GM18861 (cell line): ENCODE results near the gene PARS2.

Experiments used
- ATAC-seq: cut with Tn5 transposase; IDR thresholded peaks from one replicate; pipeline ENCODE4 v1.9.1; 2021; ENCODE audit not compliant: unreplicated experiment

The PARS2 gene

DNA sequence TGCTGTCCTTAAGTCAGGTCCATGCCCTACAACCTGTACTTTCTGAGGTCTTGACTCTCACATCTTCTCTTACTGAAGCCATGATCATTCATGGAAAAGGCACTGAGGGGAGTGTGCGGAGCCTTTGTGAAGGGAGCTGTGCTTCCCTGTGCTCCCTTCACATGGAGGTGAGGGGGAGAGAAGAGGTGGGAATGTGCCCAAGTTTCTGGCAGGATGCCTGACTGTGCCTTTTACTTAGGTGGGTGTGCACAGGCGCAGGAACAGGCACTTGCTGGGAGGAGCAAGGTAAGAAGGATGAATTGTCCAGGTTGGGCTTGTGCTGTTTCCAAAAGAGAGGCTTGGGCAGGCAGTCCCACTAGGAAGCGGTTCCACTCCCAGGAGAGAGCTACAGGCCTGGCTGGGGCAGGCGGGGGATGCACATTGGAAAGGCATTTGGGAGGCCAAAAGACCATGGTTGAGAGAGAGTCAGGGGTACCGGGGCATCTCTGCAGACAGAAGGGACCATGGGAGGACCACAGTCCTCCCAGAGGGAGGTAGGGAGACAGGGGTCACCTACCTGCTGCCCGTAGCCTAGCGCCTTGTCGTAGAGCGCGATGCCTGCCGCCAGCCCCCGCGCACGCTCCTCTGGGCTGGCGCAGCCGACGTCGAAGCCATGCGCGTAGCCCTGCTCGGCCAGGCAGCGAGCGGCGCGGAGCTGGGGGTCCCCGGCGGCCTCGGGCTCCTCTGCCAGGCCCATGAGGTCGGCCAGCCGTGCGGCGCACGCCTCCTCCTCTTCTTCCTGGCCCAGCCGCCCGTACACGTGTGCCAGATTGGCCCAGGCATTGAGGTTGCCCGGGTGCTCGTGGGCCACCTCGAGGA is 35.9 kb upstream of the PARS2 start:
- no peak for ATAC-seq

DNA sequence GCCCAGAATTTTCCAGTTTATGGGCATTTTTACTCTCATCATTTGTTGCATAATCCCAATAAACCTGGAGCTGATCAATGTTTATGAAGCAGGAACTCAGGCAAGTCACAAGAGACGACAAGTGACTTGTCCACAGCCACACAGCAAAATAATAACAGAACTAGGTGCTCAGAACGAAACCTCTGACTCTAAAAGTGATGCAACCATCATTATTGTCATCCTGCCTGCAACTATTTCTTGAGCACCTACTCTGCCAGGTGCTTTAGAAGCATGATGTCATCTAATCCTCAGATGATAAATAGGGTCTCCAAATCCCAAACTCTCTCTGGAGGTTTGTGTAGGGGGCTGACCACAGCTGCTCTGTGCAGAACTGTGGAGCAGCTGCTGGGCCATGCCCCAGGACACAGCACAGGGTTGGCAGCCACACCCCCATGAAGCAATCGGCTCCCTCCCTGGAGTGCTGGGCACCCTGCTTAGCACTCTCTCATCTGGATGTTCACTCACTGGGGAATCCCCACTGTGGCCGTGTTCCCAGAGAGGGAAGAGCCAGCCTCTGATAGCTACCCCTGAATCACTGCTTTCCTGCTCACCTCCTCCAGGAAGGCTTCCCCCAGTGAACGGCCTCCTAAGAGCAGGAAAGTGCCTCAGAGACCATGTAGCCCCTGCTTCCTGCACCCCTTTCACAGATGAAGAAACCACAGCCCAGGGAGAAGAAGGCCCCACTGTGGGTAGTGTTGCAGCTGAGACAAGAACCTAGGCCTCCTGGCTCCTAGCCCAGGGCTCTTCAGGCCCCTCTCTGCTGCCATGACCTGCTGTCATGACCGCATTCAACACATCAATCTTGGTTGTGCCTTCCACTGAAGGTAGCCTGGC is 34.7 kb upstream of the PARS2 start:
- ATAC-seq = no peak

DNA sequence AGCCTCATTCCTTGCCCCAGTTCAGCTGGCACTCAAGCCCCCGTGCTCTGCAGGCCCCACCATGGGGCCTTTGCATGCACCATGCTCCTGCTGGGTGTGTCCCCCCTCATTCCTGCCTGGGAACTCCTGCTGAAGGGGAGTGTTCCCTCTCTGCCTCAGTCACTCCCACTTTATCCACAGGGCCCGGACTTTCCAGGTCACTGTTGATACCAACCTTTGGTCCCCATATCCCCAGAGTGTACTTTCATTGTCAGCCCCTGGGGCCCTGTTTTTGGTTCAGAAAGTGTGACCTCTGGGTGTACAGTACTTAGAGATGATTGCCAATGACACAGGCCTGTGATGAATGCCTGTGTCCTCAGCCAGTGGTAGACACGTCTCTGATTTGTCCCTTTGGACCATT is 33.9 kb upstream of the PARS2 start:
- ATAC-seq = no peak

DNA sequence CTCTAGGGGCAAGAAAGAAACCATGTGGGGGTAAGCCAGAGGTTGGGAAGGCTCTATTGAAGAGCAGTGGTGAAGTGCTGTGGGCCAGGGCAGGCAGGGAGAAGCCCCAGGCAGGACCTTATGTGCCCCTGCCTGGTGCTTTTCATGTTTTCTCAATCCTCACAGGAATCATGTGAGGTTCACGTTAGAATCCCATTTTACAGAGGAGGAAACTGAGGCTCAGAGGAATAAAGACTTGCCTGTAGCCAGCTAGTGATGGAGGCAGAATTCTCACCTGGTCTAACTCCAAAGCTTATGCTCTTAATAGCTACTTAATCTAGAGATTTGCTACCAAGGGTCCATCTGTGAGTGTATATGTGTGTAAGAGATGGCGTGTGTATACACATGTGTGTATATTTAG is 32.6 kb upstream of the PARS2 start:
- ATAC-seq = no peak

DNA sequence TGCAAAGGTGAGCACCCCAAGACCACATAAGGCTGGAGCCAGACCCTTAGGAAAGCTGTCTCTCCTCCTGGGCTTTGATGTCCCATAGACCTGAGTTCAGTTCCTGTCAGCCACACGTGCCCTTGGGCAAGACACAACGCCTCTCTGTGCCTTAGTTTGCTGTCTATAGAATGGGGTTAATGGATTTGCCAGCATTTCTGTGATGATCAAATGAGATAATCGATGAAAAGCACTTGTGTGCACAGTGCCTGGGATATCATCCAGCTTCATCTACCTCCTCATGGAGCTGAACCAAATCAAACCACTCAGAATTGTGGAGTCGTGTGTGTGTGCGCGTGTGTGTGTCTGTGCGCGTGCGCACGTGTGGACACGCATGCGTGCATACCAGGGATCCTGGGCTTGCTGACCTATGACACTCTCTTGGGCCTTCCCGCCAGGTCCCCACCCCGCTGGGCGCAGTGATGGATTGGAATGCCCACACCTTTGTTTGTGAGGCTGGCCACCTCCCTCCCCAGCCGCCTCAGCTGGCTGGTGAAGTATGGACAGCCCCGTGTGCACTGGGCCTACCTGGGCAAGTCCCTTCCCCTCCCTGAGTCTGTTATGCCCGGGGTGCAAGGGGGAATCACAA is 31.6 kb upstream of the PARS2 start:
- no peak for ATAC-seq

DNA sequence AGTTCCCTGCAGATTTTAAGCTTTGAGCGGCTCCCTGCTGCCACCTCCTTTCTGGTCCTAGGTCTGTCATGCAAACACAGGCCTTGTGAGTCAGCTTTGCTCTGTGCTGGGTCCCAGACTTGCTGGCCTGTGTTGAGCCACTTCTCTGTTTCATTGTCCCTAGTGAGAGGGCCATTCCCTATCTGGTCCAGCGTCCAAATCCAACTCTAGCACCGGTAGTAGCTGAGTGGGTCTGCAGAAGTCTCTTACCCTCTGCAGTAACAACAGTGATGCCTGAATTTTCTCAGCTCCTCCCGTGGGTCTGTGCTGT is 31.0 kb upstream of the PARS2 start:
- ATAC-seq = no peak

DNA sequence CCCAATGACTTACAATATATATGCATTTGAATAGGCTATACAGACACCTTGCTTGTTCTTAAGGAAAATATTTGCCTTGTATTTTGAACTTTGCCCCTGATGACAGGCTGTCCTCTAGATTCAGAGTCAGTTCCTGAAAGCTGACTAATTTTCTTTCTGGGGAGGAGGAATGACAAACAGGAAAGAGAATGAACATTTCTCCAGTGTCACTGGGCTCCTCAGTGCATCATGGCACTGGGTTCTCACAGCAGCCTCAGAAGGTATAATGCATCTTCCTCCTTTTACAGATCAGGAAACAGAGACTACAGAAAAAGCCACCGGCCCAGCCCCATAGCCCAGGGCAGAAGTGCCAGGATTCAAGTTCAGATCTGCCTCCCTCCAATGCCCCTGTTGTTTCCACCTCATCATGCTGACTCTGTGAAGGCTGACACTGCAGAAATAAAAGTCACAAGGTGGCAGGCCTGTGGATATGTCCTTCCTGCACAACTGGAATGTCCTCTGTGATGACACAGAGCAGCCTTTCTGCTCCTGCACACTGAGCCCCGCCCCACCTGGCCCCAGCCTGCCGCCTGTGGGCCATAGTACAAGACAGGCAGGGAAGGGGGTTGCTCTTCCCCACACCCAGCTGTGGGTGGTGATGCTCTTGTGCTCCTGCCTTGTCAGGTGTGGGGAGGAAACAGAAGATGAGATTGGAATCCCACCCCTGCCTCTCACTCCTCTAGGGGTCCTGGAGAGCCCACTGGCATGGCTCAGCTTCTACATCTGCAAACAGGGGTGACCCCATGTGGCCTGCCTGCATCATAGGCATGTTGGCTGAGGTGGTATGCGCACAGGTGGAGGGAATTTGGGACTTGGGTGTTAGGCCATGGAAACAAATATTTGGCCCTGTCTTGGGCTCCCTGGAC is 30.4 kb upstream of the PARS2 start:
- ATAC-seq = no peak

DNA sequence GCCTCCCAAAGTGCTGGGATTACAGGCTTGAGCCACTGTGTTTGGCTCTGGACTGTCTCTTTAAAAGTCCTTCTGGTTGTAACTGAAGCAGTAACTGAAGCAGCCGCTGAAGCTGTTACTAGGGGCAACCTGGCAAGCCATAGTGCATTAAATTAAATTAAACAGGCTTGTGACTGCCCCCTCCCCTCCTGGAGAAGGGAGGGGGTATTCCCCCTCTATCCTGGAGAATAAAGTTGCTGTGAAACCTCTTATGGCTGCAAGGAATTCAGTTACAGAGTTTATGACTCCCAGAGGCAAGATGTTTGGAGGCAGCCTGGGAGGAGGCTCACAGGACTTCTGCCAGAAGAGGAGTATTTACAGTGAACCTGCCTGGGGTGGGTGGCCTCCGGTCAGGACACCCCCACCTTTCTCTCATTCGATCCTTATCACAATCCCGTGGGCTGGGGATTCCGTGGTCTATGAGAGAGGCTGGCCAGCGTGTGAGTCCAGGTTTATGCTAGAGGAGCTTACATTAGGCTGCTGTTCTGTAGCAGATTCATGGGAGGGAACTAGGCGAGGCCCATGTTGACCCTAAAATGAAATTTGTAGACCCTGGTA is 28.5 kb upstream of the PARS2 start:
- no peak for ATAC-seq

DNA sequence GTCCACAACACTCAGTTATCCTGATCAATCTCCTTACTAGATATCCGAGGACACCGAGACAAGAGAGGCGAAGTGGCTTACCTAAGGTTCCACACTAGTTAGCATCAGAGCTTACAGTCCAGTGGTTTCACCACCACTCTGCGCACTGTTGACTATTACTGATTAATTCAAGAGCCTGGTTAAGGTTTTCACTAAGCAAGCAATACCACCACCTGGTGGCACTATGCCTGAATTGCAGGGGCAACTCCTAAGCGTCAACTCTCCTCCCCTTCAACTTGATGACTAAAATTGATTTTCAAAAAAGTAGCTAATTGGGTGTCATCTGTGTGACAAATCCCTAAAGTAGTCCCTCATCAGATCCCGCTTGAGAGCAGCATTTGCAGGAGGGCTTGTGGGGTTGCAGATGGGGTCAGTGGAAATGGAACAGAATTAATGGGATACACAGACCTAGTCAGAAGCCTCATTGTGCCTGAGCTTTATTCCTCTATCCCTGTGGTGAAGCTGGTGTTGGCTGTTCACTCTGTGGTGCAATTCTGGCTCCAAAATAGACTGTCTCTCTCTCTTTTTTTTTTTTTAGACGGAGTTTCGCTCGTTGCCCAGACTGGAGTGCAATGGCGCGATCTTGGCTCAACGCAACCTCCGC is 27.7 kb upstream of the PARS2 start:
- ATAC-seq = no peak

DNA sequence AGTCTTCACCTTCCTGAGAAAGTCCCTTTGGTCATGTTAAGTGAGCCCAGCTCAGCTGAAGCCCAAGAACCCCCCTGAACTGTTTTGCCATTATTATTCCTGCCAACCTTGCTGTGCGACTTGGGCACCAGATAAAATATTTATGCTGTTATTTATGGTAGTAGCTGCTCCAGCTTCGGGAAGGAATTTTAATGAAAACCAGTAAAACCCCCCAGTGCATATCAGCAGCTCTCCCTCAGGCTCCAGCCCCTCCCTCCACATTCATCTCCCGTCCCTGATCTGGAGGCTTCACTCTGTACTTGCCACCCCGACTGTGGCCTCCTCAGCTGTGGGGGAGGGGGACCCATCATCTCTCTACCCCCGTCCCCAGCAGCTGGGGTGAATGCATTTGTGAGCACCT is 24.1 kb upstream of the PARS2 start:
- no peak for ATAC-seq

DNA sequence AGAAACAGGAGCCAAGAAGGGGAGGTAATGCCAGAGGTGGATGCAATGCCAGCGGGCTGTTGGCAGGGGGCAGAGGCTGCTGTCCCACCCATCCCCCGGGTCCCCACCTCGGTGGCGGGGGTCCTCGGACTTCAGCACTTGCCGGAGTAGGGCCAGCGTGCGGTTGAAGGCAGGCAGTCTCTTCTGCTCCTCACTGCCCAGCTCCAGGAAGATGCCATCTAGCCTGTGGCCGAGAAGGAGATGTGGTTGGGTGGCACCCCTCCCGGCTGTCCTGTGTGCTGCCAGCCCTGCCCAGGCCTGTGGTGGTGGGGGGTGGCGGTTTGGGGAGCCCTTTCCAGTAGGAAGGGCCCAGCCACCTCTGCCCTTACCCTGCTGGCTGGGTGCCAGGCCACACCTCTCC is 23.3 kb upstream of the PARS2 start:
- ATAC-seq = no peak

DNA sequence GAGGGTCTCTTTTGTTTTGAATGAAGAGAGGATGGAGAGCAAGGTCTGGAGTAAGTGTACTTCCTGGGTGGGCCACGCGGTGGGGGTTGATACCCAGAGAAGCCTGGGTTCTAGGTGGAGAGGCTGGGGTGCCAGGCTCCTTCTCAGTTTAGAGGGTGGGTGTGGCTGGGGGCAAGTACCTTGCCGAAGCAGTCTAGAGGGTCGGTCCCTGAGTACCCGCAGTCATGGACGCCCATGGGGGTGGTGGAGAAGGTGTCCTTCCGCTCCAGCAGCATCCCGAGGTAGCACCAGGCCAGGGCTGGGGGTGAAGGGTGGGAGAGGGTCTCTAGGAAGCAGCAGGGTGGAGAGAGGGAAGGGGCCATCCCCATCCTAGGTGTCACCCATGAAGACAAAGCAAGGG is 22.5 kb upstream of the PARS2 start:
- ATAC-seq = no peak

DNA sequence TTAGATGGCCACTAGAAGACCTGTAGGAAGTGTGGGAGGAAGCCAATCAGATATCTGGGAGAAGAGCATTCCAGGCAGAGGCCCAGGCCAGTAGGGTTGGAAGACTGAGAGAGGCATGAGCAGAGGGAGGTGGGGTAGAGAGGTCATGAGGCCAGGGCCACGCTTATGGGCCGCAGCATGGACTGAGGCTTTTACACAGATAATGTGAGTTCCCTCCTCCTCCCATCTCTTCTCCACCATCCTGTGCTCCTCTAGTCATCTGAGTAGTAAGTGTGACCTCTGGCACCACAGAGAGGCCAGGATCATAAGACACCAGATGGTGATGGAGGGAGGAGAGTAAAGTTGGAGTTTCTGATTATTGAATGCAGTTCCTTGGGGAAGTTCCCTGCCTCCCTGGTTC is 19.7 kb upstream of the PARS2 start:
- no peak for ATAC-seq

DNA sequence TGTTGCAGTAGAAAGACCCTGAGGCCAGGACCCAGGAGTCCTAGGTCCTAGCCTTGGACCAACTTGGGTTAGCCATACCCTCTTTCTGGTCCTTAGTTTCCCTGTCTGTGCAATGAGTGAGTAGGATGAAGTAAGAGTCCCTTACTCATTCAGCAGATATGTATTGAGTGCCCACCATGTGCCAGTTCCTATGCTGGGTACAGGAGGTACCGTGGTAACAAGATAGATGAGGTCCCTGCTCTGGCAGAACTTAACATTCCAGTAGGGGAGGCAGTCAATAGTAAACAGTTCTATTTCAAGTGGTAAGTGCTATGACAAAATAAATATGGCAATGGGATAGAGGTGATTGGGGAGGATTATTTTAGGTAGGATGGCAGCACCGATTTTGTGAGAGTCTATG is 18.3 kb upstream of the PARS2 start:
- no peak for ATAC-seq

DNA sequence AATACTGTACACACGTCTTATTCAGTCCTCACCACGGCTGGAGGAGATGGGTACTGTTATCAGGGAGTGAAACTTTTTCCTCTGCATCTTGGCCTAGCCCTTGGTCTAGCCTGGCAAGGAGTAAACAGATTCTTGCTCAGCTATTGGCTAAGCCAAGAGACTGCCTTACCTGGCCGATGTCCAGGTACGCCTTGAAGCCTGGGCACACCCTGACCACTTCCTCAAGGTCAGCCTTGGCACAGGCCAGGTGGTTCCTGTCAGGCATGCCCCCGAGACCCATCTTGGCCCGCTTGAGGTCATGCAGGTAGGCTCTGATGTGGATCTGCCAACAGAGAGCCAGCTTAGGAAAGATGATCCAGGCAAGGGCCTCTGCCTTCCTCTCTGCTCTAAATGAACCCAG is 17.8 kb upstream of the PARS2 start:
- ATAC-seq = no peak

DNA sequence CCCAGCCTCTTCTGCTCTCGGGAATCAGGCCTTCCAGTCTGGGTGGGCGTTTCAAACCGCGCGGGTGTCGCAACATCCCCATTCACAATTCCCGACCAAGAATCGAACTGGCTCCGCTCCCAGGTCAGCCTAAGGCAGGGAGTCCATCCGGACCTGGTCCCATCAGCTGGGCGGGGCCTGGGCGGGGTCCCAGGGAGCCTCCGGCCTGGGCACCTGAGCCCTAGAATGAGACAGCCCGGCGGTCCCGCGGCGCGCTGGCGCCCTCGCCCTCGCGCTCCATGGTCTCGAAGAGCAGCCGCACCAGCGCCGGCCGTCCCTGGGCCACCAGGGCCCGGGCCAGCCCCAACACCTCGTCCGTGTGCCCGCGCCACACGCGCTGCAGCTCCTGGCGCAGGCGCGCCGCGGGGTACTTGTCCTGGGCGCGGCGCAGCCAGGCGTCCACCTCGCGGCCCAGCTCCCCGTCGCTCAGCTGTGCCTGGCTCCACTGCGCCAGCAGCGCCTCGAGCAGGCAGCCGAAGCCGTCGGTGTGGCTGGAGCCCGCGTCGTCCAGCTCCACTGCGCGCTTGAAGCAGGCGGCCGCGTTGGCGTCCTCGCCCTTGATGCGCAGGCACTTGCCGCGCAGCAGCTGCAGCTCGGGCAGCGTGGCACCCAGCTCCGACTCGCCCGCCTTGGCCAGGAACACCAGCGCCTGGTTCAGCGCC is 16.9 kb upstream of the PARS2 start:
- ATAC-seq = no peak

DNA sequence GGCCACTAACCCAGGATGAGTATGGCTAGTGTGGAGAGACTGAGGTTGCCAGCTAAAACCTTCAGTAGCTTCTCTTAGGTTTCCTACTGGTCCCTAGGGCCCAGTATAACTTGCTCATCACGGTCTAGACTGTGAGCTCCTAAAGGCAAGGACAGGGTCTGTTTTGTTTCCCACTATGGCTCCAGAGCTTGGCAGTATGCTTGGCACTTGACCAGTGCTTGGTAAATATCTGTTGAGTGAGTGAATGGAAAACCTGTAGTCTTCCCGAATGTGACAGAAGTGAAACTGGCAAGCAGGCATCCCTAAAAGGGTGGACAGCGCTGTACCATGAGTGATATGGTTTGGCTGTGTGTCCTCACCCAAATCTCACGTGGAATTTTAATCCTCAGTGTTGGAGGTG is 13.1 kb upstream of the PARS2 start:
- ATAC-seq = no peak

DNA sequence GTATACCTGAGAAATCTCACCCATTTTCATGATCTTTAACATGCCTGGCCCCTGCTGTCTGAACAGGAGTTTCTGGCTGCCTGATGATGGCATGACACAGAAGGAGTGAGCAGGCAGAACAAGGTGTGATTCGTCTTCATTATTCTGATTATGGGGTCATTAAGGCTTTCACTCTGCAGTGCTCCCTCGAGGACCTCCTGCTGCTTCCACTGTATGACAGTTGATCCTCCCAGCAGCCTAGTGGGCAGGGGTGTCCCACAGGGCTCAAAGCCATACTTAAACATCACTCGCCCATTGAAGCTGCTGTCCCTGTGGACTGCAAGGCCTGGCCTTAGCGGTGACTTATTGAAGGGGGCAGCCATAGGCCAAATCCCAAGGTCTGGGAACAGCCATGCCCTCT is 12.7 kb upstream of the PARS2 start:
- ATAC-seq = no peak
